Measurements from ENCODE around the gene NTN3.

The NTN3 gene

DNA sequence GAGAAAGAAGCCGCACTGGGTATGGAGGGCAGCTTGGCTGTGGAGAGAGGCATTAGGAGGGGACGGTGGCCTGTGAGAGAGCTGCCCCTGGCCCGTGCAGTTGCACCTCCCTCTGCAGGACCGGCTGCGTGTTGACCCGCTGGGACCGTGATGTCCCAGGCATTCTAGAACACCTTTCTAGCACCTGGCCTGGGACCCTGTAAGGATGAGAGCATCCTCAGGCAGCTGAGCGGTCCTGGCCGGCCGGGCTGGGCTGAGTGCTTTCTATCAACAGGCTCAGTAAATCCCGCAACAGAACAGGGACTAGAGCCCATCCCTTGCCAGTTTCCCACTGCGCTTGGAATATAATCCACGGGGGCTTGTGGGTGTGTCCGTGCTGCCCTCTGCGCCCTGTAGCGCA lies 18.5 kb downstream of the NTN3 start:
- Histone ChIP-seq H3K36me3 (ENCODE audit: control insufficient read depth in 1 of 2, insufficient read depth in 2 of 2, low read depth in 1 of 2, low read length in 2 of 2) (peaks cover 3 to 26% of the 10 kb centered on the region in 2 experiments), H2BK12ac (ENCODE audit: low read length in 2 of 2) (no peak overlapping the region), H3K27ac (ENCODE audit: low read length, poor library complexity, severe bottlenecking) (no peak overlapping the region), H2AFZ (ENCODE audit: low read depth, low read length) (no peak overlapping the region), H2AK5ac (ENCODE audit: low read length, severe bottlenecking) (no peak overlapping the region), H4K8ac (ENCODE audit: low read length) (no peak overlapping the region), H3K18ac (ENCODE audit: low read depth in 1 of 2, low read length in 2 of 2) (no peak overlapping the region), H3K4me3 (ENCODE audit: insufficient read depth in 1 of 2, low read depth in 1 of 2, low read length in 2 of 2) (no peak overlapping the region), H3K27me3 (ENCODE audit: control insufficient read depth in 1 of 2, insufficient read depth in 1 of 2, low read length in 2 of 2) (no peaks in the 10 kb centered on the region), H3K14ac (ENCODE audit: low read length in 2 of 2) (no peak overlapping the region), H2BK15ac (ENCODE audit: low read depth, poor library complexity, severe bottlenecking) (no peak overlapping the region), H3K23ac (ENCODE audit: low read length in 2 of 2) (no peak overlapping the region), H4K91ac (ENCODE audit: low read length) (no peak overlapping the region), H2BK120ac (ENCODE audit: low read depth, low read length) (no peak overlapping the region), H3K4me1 (ENCODE audit: control insufficient read depth, insufficient read depth, low read depth, low read length) (peaks cover 27% of the 10 kb centered on the region), H3K9me3 (ENCODE audit: control insufficient read depth, low read length) (no peaks in the 10 kb centered on the region), H2BK5ac (ENCODE audit: low read depth, low read length, poor library complexity, severe bottlenecking) (no peak overlapping the region), H3K4ac (ENCODE audit: low read depth in 1 of 2, low read length in 2 of 2) (no peak overlapping the region), H3K4me2 (ENCODE audit: low read length, poor library complexity, severe bottlenecking) (no peak overlapping the region), H3K79me1 (replicated peaks; ENCODE audit: low read length, poor library complexity, severe bottlenecking) (peaks cover 40% of the 10 kb centered on the region), H3K9ac (ENCODE audit: low read length) (no peak overlapping the region)
- WGBS: 93% methylated on average over 16 of the region's 16 CpGs
- no peak for DNase-seq

DNA sequence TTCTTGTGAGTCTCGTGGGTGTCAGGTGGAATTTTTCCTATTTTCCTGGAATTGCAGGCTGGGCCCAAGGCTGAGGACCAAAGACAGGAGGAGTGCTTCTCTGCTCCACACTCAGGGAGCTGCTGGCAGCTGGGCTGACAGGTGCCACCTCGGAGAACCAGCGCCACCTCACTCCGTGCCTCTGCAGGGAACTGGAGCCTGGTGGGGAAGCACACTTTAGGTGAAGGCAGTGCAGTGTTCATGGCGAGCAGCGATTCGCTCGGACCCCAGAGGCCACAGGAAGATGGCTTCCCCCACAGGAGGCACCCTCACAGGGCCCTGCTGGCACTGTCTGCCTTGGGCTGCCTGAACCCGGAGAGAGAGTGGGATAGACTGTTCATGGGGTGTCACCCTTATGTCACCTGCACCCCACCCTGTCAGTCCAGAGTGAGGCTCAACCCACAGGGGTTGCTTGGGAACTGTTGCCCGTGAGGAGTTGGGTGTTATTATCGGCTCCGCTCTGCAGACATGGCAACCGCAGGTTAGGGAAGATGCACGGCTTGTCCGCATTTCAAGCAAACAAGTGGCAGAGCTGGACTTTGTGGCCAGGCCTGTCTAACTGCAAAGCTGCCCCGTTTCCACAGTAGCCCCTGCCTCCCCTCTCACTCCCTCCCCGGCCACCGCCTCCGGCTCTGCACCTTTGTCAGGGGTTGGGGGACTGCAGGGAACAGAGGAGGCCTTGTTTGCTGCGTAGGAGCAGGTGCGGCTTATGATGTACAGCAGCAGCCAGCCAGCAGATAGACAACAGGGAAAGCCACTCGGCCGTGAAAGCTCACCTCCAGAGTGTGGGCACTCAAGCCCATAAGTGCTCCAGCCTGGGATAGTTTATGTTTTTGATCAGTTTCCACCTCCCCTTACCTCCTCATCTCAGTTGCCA lies 19.4 kb downstream of the NTN3 start:
- Histone ChIP-seq H4K91ac (ENCODE audit: low read length) (no peak overlapping the region), H3K27ac (ENCODE audit: low read length, poor library complexity, severe bottlenecking) (no peak overlapping the region), H3K27me3 (ENCODE audit: control insufficient read depth in 1 of 2, insufficient read depth in 1 of 2, low read length in 2 of 2) (no peaks in the 10 kb centered on the region), H4K8ac (ENCODE audit: low read length) (no peak overlapping the region), H3K4me1 (ENCODE audit: control insufficient read depth, insufficient read depth, low read depth, low read length) (peaks cover 27% of the 10 kb centered on the region), H3K36me3 (ENCODE audit: control insufficient read depth in 1 of 2, insufficient read depth in 2 of 2, low read depth in 1 of 2, low read length in 2 of 2) (peaks cover 3 to 26% of the 10 kb centered on the region in 2 experiments), H2BK12ac (ENCODE audit: low read length in 2 of 2) (no peak overlapping the region), H2AK5ac (ENCODE audit: low read length, severe bottlenecking) (no peak overlapping the region), H3K4me3 (ENCODE audit: insufficient read depth in 1 of 2, low read depth in 1 of 2, low read length in 2 of 2) (no peak overlapping the region), H3K18ac (ENCODE audit: low read depth in 1 of 2, low read length in 2 of 2) (no peak overlapping the region), H3K4me2 (ENCODE audit: low read length, poor library complexity, severe bottlenecking) (no peak overlapping the region), H2BK5ac (ENCODE audit: low read depth, low read length, poor library complexity, severe bottlenecking) (no peak overlapping the region), H3K4ac (ENCODE audit: low read depth in 1 of 2, low read length in 2 of 2) (no peak overlapping the region), H3K79me1 (replicated peaks; ENCODE audit: low read length, poor library complexity, severe bottlenecking) (peaks cover 37% of the 10 kb centered on the region), H3K9ac (ENCODE audit: low read length) (no peak overlapping the region), H2AFZ (ENCODE audit: low read depth, low read length) (no peak overlapping the region), H2BK120ac (ENCODE audit: low read depth, low read length) (no peak overlapping the region), H3K23ac (ENCODE audit: low read length in 2 of 2) (no peak overlapping the region), H2BK15ac (ENCODE audit: low read depth, poor library complexity, severe bottlenecking) (no peak overlapping the region), H3K9me3 (ENCODE audit: control insufficient read depth, low read length) (no peaks in the 10 kb centered on the region), H3K14ac (ENCODE audit: low read length in 2 of 2) (no peak overlapping the region)
- WGBS: 95% methylated on average over 16 of the region's 23 CpGs
- no peak for DNase-seq

DNA sequence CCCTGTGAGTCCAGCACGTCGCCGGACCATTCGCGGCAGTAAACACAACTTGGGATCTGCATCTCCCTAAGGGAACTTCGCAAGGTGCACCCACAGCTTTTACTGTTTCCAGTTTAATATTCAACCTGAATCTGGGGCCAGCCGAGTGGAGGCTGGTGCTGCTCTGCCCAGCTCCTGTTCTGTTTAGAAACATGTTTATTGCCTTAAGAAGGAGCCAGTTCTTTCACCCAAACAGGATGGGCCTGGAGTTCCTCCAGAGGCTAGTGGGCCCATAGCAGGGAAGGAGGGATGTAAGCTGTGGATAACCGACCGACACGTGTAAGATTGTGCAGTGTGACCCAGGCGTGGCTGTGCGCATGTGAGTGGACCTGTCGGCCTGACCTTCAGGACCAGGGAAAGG lies 21.2 kb downstream of the NTN3 start:
- no peak overlapping the region for H2AK5ac ChIP-seq (ENCODE audit: low read length, severe bottlenecking)
- H3K27me3 ChIP-seq (ENCODE audit: control insufficient read depth in 1 of 2, insufficient read depth in 1 of 2, low read length in 2 of 2): no peaks in the 10 kb centered on the region
- no peak overlapping the region for H2BK15ac ChIP-seq (ENCODE audit: low read depth, poor library complexity, severe bottlenecking)
- no peak overlapping the region for H4K8ac ChIP-seq (ENCODE audit: low read length)
- no peak overlapping the region for H3K18ac ChIP-seq (ENCODE audit: low read depth in 1 of 2, low read length in 2 of 2)
- no peak overlapping the region for H2BK12ac ChIP-seq (ENCODE audit: low read length in 2 of 2)
- no peak for DNase-seq
- no peaks in the 10 kb centered on the region for H3K9me3 ChIP-seq (ENCODE audit: control insufficient read depth, low read length)
- H3K79me1 ChIP-seq (replicated peaks; ENCODE audit: low read length, poor library complexity, severe bottlenecking): peaks cover 21% of the 10 kb centered on the region
- WGBS: 93% methylated on average over 13 of the region's 13 CpGs
- H2AFZ ChIP-seq (ENCODE audit: low read depth, low read length): no peak overlapping the region
- H2BK5ac ChIP-seq (ENCODE audit: low read depth, low read length, poor library complexity, severe bottlenecking): no peak overlapping the region
- H3K9ac ChIP-seq (ENCODE audit: low read length): no peak overlapping the region
- H3K4me2 ChIP-seq (ENCODE audit: low read length, poor library complexity, severe bottlenecking): no peak overlapping the region
- peaks cover 16 to 33% of the 10 kb centered on the region in 2 experiments for H3K36me3 ChIP-seq (ENCODE audit: control insufficient read depth in 1 of 2, insufficient read depth in 2 of 2, low read depth in 1 of 2, low read length in 2 of 2)
- H3K4me3 ChIP-seq (ENCODE audit: insufficient read depth in 1 of 2, low read depth in 1 of 2, low read length in 2 of 2): no peak overlapping the region
- no peak overlapping the region for H2BK120ac ChIP-seq (ENCODE audit: low read depth, low read length)
- no peak overlapping the region for H4K91ac ChIP-seq (ENCODE audit: low read length)
- no peak overlapping the region for H3K27ac ChIP-seq (ENCODE audit: low read length, poor library complexity, severe bottlenecking)
- no peak overlapping the region for H3K23ac ChIP-seq (ENCODE audit: low read length in 2 of 2)
- H3K14ac ChIP-seq (ENCODE audit: low read length in 2 of 2): no peak overlapping the region
- H3K4me1 ChIP-seq (ENCODE audit: control insufficient read depth, insufficient read depth, low read depth, low read length): peaks cover 17% of the 10 kb centered on the region
- H3K4ac ChIP-seq (ENCODE audit: low read depth in 1 of 2, low read length in 2 of 2): no peak overlapping the region

DNA sequence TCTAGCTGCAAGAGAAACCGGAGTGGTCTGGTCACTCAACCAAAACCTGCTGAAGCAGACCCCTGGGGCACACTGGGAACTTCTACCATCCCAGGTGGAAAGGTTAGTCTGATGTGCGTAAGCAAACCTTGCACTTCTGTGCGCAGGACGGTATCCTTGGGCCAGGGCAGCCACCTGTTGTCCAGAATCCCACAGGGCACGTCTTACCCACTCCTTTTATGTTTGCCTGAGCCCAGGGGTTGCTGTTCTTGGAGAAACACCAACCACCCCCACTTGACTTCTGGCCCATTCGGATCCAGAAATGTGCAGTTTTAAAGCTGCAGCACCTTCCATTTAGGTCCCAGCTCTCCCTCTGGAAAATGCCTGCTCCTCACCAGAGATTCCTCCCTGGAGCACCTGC lies 22.5 kb downstream of the NTN3 start:
- no peaks in the 10 kb centered on the region for H3K9me3 ChIP-seq (ENCODE audit: control insufficient read depth, low read length)
- no peak overlapping the region for H3K27ac ChIP-seq (ENCODE audit: low read length, poor library complexity, severe bottlenecking)
- H3K4me1 ChIP-seq (ENCODE audit: control insufficient read depth, insufficient read depth, low read depth, low read length): peaks cover 12% of the 10 kb centered on the region
- WGBS: 87% methylated on average over 6 of the region's 6 CpGs
- H2BK12ac ChIP-seq (ENCODE audit: low read length in 2 of 2): no peak overlapping the region
- H3K18ac ChIP-seq (ENCODE audit: low read depth in 1 of 2, low read length in 2 of 2): no peak overlapping the region
- no peak overlapping the region for H2BK15ac ChIP-seq (ENCODE audit: low read depth, poor library complexity, severe bottlenecking)
- no peak overlapping the region for H4K91ac ChIP-seq (ENCODE audit: low read length)
- no peaks in the 10 kb centered on the region for H3K27me3 ChIP-seq (ENCODE audit: control insufficient read depth in 1 of 2, insufficient read depth in 1 of 2, low read length in 2 of 2)
- no peak overlapping the region for H2BK120ac ChIP-seq (ENCODE audit: low read depth, low read length)
- peaks cover 22 to 45% of the 10 kb centered on the region in 2 experiments for H3K36me3 ChIP-seq (ENCODE audit: control insufficient read depth in 1 of 2, insufficient read depth in 2 of 2, low read depth in 1 of 2, low read length in 2 of 2)
- H2AFZ ChIP-seq (ENCODE audit: low read depth, low read length): no peak overlapping the region
- no peak overlapping the region for H2AK5ac ChIP-seq (ENCODE audit: low read length, severe bottlenecking)
- H4K8ac ChIP-seq (ENCODE audit: low read length): no peak overlapping the region
- H3K4ac ChIP-seq (ENCODE audit: low read depth in 1 of 2, low read length in 2 of 2): no peak overlapping the region
- H3K4me2 ChIP-seq (ENCODE audit: low read length, poor library complexity, severe bottlenecking): no peak overlapping the region
- H3K14ac ChIP-seq (ENCODE audit: low read length in 2 of 2): no peak overlapping the region
- H2BK5ac ChIP-seq (ENCODE audit: low read depth, low read length, poor library complexity, severe bottlenecking): no peak overlapping the region
- no peak overlapping the region for H3K23ac ChIP-seq (ENCODE audit: low read length in 2 of 2)
- no peak overlapping the region for H3K4me3 ChIP-seq (ENCODE audit: insufficient read depth in 1 of 2, low read depth in 1 of 2, low read length in 2 of 2)
- no peak for DNase-seq
- peaks cover 18% of the 10 kb centered on the region for H3K79me1 ChIP-seq (replicated peaks; ENCODE audit: low read length, poor library complexity, severe bottlenecking)
- H3K9ac ChIP-seq (ENCODE audit: low read length): no peak overlapping the region

Measured in mesenchymal stem cell (in vitro differentiated cells and primary cell).